Endometrial microvascular endothelial cells (primary cell): Measurements from ENCODE around the gene ZNF566. TPM values are rescaled to one million over a fixed set of nuclear protein-coding genes. Genes with fewer than 3 reads are reported as not detected.
"Not testable (repeated sequence)": the region's sequence is repeated elsewhere in the genome, so short reads cannot be mapped to it uniquely, and the experiment has no call there.

Experiments
- in situ Hi-C: cut with HindIII; loops from 2 replicates; pipeline ENCODE4 v1.10.0; 2017; ENCODE audit warnings: low sequenced_read_pairs, low pct_unique_long_range_greater_than_20kb; ENCODE audit errors: inconsistent ontology term
- total RNA-seq: library from RNA; depleted of rRNA; stranded (reverse); fragments of >200 nt; gene quantifications from one replicate; pipeline ENCODE4 v1.2.3, GENCODE V29; 2015; ENCODE audit errors: inconsistent ontology term

ZNF566 gene
- 10.8 TPM for total RNA-seq

- in situ Hi-C loops = no loop called here
These were observed at the start of gene ZNF566 for GRCh38 chr19:36489118-36489919. Gene ZNF566 (minus strand): TSS chr19:36489561. CDS start chr19:36476557, 13,004 bp downstream.

GRCh38 chr19:36528921-36529518 is 39.7 kb upstream of the ZNF566 start:
- in situ Hi-C loops = no loop called here

GRCh38 chr19:36528194-36528920 is 39.0 kb upstream of the ZNF566 start, which contains the start of gene ZNF260:
Gene ZNF260 (minus strand): TSS chr19:36528271. CDS start chr19:36515238, 13,033 bp downstream.
- in situ Hi-C loops = no loop called here

GRCh38 chr19:36527873-36528193 is 38.5 kb upstream of the ZNF566 start:
- in situ Hi-C loops = no loop called here

- in situ Hi-C loops = no loop called here
These were observed 38.0 kb upstream of the ZNF566 start for GRCh38 chr19:36527341-36527740.

GRCh38 chr19:36526581-36526980 is 37.2 kb upstream of the ZNF566 start:
- in situ Hi-C loops = no loop called here

GRCh38 chr19:36524617-36525016 is 35.3 kb upstream of the ZNF566 start:
- in situ Hi-C loops = no loop called here

- in situ Hi-C loops = no loop called here
These were observed 24.8 kb upstream of the ZNF566 start for GRCh38 chr19:36514012-36514612.

GRCh38 chr19:36508325-36508724 is 19.0 kb upstream of the ZNF566 start:
- in situ Hi-C loops = no loop called here

- in situ Hi-C loops = no loop called here
These were observed 12.6 kb upstream of the ZNF566 start for GRCh38 chr19:36501973-36502372.

- in situ Hi-C loops = no loop called here
These were observed 7.6 kb upstream of the ZNF566 start for GRCh38 chr19:36497001-36497400.

- in situ Hi-C loops = not testable (repeated sequence)
These were observed 3.5 kb upstream of the ZNF566 start for GRCh38 chr19:36492689-36493453.

GRCh38 chr19:36490846-36491245 is 1.5 kb upstream of the ZNF566 start:
- in situ Hi-C loops = not testable (repeated sequence)

GRCh38 chr19:36489920-36490415 is 607 bp upstream of the ZNF566 start:
- in situ Hi-C loops = no loop called here

- in situ Hi-C loops = no loop called here
These were observed 579 bp downstream of the ZNF566 start for GRCh38 chr19:36488846-36489117.

- in situ Hi-C loops = no loop called here
These were observed 1.1 kb downstream of the ZNF566 start for GRCh38 chr19:36488118-36488845.

- in situ Hi-C loops = no loop called here
These were observed 5.7 kb downstream of the ZNF566 start for GRCh38 chr19:36483653-36484052.

GRCh38 chr19:36482876-36483275 is 6.5 kb downstream of the ZNF566 start:
- in situ Hi-C loops = no loop called here
